CD4-positive, alpha-beta T cell treated with Interleukin-2 at 100 ng/mL for 4 hours (primary cell): Measurements from ENCODE around the gene CAMK2D.

Experiments
- DNase-seq: peaks from one replicate; pipeline ENCODE4 v3.0.0-alpha.2; 2020; ENCODE audit warnings: low spot score

Gene CAMK2D

DNA sequence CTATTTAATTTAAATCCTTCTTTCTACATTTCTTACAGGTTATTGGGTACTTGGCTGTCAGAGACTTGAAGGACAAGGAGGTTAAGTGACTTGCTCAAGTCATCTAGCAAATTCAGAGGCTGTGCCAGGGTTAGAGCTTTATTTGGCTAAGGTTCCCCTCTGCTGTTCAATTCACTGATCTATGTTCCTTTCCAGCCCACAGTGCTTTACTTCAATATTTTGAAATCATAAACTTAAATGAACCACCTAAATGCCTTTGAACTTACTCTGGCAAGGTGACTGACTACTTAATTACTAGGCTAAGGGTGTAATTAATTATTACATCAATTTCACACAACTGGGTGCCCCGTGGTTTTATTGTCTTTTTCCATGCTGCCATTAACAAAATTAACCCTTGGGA lies 288.7 kb downstream of the CAMK2D start:
- no peak for DNase-seq

DNA sequence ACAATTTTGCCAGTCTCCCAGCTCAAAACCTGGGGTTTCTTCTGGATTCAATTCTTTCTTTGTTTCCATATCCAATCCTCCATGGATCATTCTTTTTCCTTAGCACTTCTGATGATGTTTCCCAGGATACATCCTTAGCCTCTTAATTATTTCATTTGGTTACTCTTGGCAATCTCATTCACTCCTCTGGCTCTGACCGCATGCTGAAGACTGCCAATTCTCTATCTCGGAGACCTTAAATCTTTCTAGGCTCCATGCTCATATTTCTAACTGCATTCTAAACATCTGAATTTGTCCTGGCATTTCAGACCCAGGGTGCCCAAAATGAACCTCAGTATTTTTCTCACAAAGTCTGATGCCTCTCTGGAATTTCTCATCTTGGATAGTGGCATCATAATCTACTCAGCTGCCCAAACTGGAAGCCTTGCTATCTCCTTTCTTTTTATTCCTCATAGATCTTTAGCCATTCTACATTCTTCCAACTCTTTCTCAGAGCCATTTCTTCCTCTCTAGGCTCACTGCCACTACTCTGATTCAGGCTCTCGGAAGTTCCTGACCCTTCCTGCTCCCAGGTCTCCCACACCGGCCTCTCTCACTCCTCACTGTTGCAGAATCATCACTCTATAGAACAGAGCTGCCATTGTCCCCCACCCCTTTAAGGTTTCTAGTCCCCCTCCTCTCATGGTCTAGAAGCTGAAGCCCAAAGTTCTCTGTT lies 290.2 kb downstream of the CAMK2D start:
- DNase-seq = no peak

DNA sequence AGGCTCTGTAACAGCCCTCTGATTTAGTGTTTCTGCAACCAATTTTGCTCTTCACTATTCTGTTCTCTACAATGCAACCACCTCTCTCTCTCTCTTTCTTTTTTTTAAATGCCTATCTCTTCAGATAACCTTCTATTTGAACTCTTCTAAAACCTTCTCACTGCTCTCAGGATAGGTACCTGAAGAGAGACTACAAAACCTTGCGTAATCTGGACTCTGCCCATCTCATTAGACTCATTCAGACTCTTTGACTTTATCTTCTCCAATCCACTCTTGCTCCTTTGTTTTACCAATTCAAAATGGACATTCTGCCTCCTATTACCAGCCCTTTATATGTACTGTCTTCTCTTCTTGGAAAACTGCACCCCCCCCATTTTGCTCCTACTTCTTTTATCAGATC lies 291.6 kb downstream of the CAMK2D start:
- DNase-seq = no peak

DNA sequence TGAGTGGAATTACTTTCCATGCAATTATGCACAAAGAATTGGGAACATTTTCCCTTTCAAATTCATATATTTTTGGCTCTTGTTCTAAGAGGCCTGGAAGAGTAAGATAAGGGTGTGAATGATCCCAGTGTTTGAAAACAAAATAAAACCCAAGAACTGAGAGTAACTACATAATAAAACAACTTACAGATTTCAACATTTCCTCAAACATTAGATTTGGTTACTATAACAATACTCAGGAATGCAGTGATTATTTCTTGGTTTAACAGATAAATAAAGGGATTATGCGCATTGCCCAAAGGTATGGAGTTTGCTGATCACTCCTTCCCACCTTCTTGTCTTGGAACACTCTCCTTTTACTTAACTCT lies 292.5 kb downstream of the CAMK2D start:
- no peak for DNase-seq

DNA sequence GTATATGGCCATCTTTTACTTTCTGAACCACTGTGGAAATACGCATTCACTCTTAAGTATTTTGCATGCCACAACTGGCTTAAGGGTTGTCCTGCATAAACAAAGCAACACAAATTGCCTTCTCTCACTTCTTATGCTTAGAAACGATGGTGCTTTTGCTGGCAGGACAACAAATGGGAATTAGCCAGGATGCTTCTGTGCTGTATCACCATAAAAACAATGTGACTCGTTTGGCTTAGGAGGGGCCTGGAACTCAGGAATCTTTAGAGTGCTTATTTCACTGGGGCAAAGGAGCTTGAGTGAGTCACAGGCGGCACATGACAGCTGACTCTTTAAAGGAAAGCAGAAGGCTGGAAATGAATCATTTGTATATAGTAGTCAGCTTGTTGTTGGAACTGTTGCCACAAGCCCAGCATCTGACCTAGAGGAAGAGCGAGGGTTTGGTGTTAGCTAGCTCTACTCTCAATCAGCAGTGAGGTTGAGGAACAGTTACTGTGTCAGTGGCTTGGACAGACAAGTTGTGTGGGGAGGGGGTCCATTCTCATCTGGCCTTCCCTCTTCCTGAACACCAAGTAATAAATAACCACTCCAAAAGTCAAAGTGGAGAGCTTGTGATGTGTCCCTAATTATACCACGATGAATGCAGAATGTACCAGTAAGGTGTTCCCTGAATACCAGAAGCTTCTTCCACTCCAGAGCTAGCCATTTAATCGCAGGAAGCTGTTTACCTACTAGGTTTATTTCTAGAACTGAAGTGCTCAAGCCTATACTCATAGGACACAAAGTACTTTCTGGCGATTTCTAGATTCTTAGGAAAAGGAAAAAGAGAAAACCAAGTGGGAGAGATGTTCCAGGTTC lies 293.1 kb downstream of the CAMK2D start:
- DNase-seq = peak; percentile 7

DNA sequence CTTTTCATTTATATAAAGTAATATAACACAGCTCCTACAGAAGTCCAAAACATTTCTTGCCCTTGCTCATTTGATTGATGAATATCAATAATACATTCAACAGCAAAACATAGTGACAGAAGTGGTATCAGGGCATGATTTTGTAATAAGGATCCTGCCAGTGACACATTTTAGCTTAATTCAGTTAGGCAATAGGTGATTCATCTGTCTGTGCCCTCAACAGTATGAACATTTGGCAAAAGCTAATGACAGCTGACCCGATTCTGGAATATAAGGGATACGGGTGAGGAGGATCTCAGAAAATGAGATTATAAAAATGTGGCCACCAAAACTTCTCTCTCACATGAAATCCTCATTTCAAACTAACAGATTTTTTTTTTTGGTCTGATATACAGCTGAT lies 294.0 kb downstream of the CAMK2D start:
- DNase-seq = no peak

DNA sequence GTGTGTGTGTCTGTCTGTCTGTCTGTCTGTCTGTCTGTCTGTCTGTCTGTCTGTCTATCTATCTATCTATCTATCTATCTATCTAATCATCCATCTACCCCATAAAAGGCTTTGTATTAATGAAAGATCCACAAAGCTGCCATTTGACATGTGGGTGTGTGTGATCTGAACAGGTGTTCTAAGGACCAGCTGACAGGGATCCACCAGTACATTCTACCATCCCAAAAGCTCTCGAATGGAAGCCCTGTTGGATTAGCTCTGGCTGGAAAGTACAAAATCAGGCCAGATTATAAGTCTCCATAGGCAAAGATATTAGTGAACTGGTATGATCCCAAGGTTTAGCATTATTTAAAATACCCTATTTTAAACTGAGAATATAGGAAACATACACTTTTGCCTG lies 299.3 kb downstream of the CAMK2D start:
- no peak for DNase-seq

DNA sequence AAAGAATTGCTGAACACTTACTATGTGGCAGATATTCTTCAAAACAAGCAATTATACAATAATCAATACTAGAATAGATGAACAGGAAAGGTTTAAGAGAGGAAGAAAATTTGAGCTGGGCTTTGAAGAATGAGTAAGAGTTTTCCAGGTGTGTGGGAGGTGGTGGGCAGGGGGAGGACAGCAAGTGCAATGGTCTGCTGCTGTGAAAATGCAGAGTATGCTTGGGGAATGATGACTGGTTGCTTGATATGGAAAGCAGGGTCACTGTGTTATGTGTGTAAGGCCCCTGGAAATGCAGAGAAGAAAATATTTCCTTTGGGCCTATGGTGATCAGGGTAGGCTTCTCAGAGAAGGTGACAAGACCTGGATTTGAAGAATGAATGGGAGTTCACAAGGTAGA lies 300.3 kb downstream of the CAMK2D start:
- no peak for DNase-seq

DNA sequence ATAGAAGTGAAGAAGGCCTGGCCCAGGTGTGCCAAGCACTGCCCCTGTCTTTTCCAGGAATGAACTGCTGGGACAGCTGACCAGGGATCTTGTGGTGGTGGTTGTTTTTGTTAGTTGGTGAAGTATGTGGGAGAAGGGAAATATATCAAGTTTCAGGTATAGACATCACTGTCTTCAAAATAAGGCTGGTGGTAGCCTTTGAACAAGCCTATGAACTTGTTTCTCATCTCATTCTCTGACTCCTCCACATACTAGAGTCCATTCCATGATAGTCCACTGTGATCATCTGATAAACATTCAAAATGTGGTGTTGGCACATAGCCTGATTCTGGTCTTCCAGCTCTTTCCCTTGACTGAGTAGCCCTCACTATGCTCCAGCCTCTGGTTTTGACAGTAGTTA lies 303.7 kb downstream of the CAMK2D start:
- no peak for DNase-seq

DNA sequence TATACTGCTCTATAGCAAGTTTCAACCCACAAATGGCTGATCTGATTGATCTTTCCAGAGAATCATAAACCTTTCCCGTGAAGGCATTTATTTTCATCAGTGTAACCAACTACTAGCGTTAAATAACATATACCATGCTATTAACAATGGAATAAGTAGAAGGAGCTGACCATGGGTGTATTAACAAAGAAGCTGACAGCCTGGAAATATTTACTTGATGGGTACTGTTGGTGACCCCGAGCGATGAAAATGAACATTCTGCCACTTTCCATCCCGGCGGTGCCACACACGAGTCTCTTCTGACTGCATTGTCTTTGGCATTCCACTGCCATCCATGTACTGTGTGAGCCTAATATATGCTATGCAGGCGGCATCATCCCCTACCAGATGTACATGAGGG lies 304.4 kb downstream of the CAMK2D start:
- no peak for DNase-seq

DNA sequence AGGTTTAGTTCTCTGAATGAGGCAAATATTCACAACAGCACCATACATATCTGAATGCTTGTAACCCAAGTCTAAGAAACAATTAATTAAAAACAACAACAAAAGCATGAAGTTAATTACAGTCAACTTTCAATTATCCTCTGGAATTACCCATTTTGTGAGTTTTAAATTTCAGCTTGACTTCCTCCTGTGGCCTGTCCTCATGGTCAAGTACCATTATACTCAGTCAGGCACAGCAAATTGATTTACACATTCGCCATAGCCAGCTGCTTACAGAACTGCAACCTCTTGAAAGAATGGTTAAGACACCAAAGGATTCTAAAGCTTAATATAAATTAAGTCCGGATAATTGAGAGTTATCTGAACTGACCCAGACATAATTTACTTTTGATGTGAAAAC lies 306.5 kb downstream of the CAMK2D start:
- no peak for DNase-seq

DNA sequence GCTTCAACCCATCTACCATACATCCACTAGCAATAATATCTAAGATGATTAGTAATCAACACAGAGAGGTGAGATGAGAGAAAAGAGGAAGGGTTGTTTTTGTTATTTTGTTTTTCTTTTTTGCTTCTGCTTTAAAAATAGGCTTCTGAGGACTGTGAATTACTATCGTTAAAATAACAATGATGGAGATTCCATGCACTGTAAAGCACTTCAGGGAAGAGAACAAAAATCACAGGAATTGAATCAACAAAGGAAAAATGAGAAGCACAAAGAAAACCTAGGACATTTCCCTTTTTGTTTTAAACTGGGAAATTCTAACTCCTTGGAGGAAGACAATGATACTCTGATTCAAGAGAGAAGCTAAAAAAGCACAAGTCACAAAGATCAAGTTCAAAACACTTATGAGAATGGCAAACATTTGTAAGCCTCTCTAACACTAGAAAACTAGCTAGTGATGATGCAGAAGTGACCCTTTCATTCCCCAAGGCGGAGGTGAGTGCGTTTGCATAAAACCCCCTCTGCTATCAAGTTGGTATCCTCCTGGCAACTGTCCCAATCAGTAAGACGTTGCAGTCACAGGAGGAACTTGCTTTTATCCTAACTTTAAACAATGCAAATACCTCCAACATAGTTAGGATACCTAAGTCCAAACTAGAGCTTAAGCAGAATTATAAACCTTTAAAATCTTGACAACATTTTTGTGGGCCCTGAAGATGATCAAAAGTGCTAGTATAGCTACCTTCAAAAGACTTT lies 308.5 kb downstream of the CAMK2D start:
- DNase-seq = no peak

DNA sequence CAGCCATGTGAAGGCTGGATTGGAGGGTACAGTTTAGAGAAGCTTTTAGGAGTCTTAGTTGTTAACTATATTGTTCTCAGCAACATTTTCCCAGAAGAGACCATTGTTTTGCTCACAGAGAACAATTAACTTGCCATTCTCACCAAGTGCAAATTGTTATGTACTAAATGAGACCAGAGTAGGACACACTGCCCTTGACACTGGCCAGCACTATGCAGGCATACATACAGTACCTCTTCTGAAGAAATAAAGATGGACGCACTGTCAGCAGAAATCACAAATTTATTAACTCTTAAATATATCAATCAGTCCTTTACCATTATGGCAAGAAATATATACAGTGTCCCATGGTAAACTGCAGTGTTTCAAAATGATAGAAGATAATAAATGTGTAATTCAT lies 309.4 kb downstream of the CAMK2D start:
- no peak for DNase-seq

DNA sequence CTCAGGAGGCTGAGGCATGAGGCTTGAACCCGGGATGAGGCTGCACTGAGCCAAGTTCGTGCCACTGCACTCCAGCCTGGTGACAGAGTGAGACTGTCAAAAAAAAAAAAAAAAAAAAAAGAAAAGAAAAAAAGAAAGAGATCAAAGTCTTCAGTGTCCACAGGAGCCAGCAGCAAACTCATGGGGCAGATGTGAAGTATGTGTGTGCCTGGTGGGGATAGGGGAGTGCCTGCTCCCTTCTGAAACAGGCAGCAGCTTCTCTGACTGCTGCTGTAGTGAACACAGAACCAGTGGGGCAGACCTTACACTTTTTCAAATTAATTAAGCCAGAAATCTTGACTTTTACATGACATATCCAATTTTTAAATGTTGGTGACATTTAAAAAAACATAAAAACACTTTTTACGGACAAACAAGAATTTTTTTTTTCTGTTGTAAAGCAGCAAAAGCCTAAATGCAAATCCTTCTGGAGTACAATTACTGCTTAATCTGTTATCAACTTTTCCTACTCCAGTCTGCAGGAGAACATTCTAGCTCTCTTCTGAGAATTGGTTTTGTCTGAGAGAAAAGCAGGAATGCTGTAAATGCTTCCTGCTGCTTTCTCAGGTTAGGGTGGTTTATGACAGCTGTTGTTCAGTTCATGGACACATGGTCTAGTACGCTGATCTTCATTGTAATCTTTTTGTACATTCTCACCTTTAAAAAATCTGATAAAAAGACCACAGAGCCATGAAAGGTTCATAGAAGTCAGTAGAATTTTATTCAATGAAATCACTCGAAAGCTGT lies 311.1 kb downstream of the CAMK2D start:
- DNase-seq = no peak

DNA sequence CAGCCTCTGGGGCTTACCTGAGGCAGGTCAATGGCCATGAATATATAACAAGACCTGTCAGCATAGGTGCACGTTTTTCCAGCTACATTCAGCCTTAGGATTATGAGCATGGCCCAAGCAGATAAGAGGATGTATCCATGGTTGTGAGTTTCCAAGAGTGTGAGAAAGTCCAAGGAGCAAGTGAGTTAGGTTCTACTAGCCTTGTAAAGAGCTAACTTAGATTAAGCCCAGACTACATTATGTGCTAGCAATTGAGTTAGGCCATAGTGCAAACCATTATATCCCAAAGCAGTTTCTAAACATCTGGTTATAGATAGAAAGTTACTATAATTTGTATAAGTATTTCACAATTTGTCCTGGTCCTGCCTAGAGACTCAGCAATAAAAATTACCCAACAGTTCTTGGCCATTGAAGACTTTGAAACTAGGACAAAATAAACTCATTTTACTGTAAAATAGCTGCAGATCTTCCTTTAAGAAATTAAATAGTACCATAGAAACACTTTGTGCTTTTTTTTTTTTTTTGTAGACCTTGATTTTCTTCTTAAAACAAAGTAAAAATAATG lies 312.0 kb downstream of the CAMK2D start:
- no peak for DNase-seq

DNA sequence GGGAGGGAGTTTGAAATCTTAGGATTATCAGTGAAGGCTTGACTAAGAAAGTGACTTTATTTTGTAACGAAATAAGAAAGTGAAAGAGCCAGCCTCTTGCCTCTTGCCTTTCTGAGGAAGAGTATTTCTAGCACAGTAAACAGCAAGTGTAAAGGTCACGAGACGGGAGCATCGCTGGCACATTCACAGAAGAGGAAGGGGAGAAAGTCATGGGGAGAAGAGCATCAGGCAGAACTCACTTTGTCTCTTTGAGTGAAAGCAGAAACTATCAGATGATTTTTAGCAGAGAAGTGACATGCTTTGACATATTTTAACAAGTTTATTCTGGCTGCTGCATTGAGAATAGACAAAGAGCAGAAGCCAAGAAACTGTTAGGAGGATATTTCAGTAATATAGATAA lies 313.8 kb downstream of the CAMK2D start:
- no peak for DNase-seq

DNA sequence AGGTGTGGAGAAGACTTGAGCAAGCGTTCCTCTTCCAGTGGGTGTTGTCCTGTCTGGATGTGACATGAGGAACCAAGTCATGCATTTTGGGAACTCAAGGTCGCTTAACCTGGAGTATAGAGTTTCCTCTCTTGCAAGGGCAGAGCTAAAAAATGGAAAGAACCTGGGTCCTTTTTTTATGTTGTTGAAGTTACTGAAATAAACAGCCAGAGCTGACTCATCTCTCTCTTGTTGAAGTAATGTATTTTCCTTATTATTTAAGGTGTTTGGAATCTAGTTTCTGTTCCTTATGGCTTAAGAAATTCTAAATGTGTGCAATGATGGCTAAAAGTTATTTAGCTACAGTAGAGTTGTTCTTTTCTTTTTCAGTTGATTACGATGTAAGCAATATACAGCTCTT lies 314.5 kb downstream of the CAMK2D start:
- DNase-seq = no peak

DNA sequence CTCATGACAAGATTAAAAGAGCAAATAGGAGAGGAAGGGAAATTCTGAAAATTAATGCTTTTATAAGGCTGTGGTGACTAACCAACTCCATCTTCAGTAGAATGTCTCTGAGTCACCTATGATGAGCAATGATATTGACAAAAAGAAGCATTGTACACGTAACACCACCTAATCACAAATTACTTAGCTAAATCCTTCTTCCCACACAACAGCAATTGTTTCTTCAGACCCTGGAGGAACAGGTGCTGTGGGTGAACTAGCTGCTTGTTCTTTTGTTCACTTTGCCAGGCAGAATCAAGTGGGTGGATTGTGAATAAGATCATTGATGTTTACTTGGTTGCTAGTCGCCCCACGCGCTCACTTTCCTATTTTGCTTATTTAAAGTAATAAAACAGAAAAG lies 315.5 kb downstream of the CAMK2D start:
- no peak for DNase-seq

DNA sequence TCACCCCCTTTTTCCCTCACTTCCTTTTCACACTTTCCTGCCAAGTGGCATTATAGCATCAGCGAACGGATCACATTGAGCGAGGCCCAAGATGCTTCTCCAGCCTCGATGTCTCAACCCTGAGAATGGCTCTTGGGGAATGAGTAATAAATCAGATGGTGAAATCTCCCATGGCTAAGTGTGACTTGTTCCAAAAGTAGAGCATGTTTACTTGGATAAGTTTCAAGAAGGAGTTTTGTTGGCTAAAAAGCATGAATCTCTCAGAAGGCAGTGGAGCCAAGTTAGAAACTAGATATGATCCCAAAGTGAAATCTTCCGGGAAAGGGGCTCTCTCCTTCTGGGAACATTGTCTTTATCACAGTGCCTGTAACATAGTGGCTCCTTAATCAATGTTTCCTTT lies 316.3 kb downstream of the CAMK2D start:
- no peak for DNase-seq

DNA sequence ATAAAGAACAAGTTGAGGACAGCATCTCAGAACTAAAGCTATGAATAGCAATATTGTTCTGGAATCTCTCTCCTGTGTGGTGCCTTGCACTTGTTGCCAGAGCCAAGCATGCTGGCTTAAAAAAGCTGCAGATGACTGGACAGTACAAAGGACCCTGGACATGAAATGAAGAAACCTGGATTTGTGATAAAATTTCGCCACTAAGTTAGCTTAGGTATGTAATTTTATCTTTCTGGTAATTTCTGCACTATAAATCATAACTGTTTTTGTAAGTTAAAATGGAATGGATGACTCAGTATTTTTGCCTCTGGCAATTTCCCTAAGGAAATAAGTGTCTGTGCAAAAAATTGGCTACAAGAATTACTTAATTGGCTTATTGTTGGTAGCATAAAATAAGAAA lies 317.2 kb downstream of the CAMK2D start:
- DNase-seq = no peak

DNA sequence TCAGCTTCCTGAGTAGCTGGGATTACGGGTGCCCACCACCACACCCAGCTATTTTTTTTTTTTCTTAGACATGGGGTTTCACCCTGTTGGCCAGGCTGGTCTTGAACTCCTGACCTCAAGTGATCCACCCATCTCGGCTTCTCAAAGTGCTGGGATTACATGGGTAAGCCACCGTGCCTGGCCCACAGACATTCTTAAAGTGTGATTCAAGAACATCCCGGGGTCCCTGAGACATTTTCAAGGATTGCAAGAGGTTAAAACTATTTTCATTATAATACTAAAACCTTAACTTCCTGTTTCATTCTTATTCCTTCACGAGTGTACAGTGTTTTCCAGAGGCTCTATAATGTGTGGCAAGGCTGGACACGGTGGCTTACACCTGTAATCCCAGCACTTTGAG lies 318.7 kb downstream of the CAMK2D start:
- no peak for DNase-seq

DNA sequence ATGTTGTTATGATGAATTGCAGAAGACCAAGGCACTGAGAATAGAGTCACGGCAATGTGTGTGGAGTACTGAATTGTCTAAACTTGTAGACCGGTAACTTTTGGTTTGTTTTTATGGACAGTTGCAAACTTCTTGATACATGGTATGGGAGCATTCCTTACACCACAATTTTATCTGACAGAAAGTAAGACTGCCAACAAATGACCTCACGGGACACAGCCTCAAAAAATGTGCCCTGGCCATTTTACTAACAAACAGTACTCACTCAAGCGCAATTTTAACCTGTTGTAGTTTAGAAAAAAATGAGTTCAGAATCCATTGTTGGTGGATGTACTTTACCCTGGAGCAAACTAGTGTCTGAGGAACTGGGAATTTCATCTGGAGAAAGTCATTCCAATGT lies 321.2 kb downstream of the CAMK2D start:
- DNase-seq = no peak
